Skeletal muscle satellite cell (primary cell): Measurements from ENCODE around the gene CTSF.
"Not testable (repeated sequence)": the region's sequence is repeated elsewhere in the genome, so short reads cannot be mapped to it uniquely, and the experiment has no call there.

Source experiments
- H3K27me3 ChIP-seq: 2 replicates; pipeline ENCODE4 v1.7.0; 2013; ENCODE audit warnings: low read length; ENCODE audit not compliant: control insufficient read depth, insufficient read depth
- H3K36me3 ChIP-seq: 2 replicates; pipeline ENCODE4 v1.7.0; 2013; ENCODE audit warnings: mild to moderate bottlenecking, control low read depth, low read length; ENCODE audit not compliant: insufficient read depth
- H3K4me1 ChIP-seq: 2 replicates; pipeline ENCODE4 v1.7.0; 2013; ENCODE audit warnings: low read length; ENCODE audit not compliant: control insufficient read depth, insufficient read depth
- H3K4me2 ChIP-seq: 2 replicates; pipeline ENCODE4 v1.7.0; 2013; ENCODE audit warnings: mild to moderate bottlenecking, low read length
- H3K4me3 ChIP-seq: 2 replicates; pipeline ENCODE4 v1.7.0; 2013; ENCODE audit warnings: low read length
- H3K9ac ChIP-seq: 2 replicates; pipeline ENCODE4 v1.7.0; 2013; ENCODE audit warnings: mild to moderate bottlenecking, low read depth, low read length, moderate library complexity
- H3K9me3 ChIP-seq: replicated peaks from 2 replicates; pipeline ENCODE4 v1.7.0; 2013; ENCODE audit warnings: mild to moderate bottlenecking, control low read depth, low read length

Gene CTSF

DNA sequence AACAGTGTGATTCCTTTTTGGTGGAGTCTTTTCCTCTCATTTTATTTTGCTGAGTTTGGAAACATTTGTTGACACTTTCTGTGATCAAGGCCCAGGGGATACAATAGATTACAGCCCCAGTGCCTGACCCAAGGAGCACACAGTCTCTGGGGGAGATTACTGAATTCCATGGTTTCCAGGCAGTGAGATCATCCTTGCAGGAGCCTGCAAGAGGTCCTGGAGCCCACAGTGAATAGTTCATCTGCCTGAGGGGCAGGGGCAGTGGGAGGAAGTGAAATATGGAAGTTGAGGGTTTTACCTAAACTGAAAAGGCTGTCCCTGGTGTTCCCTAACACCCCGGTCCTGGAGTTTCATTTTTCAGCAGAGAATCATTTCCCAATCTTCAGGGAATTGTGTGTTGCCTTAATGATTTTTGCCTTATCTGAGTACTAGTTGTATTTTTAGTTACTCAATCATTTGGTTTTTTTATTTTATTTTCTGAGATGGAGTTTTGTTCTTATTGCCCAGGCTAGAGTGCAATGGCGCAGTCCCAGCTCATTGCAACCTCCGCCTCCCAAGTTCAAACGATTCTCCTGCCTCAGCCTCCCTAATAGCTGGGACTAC, 32.3 kb upstream of the CTSF start:
- peaks cover 33% of the 10 kb centered on the region for H3K36me3 ChIP-seq
- H3K4me2 ChIP-seq: no peak overlapping the region
- H3K27me3 ChIP-seq: no peaks in the 10 kb centered on the region
- no peak overlapping the region for H3K9ac ChIP-seq
- peaks cover 19% of the 10 kb centered on the region for H3K4me1 ChIP-seq
- no peak overlapping the region for H3K4me3 ChIP-seq
- H3K9me3 ChIP-seq: no peaks in the 10 kb centered on the region

DNA sequence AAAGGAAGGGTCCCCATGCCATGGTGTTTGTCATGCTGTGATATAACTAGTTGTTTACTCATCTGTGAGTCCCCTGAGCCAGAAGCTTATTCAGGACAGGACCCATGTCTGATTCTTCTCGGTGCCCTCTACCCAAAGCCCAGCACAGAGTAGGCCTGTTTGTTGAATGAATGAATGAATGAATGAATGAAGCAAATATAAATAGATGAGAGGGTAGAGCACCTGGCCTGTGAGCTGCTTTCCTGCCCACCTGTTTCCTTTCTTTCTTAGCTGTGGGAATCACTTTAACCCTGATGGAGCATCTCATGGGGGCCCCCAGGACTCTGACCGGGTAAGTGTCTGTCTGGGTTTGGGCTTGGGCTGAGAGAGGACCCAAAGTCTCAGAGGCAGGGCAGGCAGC, 31.8 kb upstream of the CTSF start:
- H3K4me3 ChIP-seq: no peak overlapping the region
- no peaks in the 10 kb centered on the region for H3K9me3 ChIP-seq
- H3K36me3 ChIP-seq: peaks cover 28% of the 10 kb centered on the region

DNA sequence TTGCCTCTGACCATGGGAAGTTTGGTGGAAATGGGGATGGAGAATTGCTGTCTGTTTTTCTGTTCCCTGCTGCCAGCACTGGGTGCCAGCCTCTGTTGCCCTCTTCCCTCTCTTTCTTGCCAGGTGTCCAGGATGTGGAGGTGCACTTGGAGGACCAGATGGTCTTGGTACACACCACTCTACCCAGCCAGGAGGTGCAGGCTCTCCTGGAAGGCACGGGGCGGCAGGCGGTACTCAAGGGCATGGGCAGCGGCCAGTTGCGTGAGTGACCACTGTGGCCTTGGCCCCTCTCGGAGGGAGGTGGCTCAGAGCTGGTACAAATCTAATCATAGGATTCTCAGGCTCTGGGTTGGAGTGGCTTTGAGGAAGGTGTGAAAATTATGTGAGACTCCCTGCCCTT, 30.6 kb upstream of the CTSF start:
- no peak overlapping the region for H3K4me3 ChIP-seq
- H3K9me3 ChIP-seq: no peaks in the 10 kb centered on the region
- H3K36me3 ChIP-seq: peaks cover 23% of the 10 kb centered on the region
- H3K27me3 ChIP-seq: no peaks in the 10 kb centered on the region
- no peak overlapping the region for H3K9ac ChIP-seq
- H3K4me2 ChIP-seq: no peak overlapping the region
- H3K4me1 ChIP-seq: peaks cover 24% of the 10 kb centered on the region

More for the DNA sequence above, 31.8 kb upstream of the CTSF start:
- no peak overlapping the region for H3K9ac ChIP-seq
- H3K4me2 ChIP-seq: no peak overlapping the region
- H3K4me1 ChIP-seq: peaks cover 19% of the 10 kb centered on the region
- no peaks in the 10 kb centered on the region for H3K27me3 ChIP-seq

DNA sequence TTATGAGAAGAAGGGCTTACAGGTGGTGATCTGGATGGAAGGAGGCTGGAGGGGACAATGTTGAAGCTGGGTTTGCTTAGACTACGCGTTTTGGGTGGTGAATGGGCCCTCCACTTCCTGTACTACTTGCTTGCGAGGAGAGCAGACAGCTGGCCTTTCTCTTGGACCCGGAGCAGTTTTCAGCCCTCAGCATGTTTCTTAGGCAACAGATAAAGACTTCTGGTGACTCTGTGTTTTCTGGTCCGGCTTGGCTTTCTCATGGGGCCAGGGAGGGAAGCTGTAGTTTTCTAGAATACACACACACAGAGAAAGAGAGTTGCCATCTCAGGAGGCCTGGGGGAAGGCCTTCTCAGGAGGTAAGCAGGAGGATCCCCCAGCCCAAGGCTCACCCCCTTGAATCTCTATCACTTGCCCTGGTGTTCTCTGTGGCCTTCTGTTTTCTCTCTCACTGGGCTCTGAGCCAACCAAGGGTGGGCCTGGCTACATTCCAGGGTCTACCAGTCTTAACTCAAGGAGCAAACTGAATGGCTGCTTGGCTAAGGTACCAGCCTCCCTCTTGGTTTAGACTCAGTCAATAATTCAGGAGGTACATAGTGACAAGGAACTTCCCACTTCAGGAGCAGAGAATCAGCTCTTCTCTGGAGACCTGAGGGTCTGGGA, 27.0 kb upstream of the CTSF start:
- no peaks in the 10 kb centered on the region for H3K9me3 ChIP-seq
- H3K9ac ChIP-seq: no peak overlapping the region
- peak overlapping the region; percentile 31 for H3K4me2 ChIP-seq
- H3K27me3 ChIP-seq: peaks cover 7% of the 10 kb centered on the region
- H3K4me3 ChIP-seq: no peak overlapping the region
- H3K36me3 ChIP-seq: peaks cover 14% of the 10 kb centered on the region
- peaks cover 12% of the 10 kb centered on the region for H3K4me1 ChIP-seq

DNA sequence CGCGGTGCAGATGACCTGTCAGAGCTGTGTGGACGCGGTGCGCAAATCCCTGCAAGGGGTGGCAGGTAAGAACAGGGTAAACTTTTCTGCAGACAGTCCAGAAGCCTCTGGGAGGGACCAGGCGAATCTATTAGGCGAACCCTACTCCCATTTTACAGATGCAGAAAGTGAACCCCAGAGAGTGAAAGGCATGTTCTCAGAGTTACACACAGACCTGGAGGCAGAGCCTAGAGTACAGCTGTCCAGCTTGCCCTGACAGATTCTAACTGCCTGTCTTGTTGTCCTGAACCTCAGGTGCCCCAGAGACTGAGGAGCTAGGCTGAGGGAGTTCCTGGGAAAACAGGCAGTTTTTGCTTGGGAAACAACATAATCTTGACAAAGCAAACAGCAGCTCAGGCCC, 25.2 kb upstream of the CTSF start:
- Histone ChIP-seq H3K9me3 (no peaks in the 10 kb centered on the region), H3K4me3 (peak overlapping the region; percentile 82), H3K36me3 (no peaks in the 10 kb centered on the region), H3K4me1 (peaks cover 12% of the 10 kb centered on the region), H3K4me2 (peak overlapping the region; percentile 98), H3K9ac (peak overlapping the region; percentile 90), H3K27me3 (peaks cover 9% of the 10 kb centered on the region)

DNA sequence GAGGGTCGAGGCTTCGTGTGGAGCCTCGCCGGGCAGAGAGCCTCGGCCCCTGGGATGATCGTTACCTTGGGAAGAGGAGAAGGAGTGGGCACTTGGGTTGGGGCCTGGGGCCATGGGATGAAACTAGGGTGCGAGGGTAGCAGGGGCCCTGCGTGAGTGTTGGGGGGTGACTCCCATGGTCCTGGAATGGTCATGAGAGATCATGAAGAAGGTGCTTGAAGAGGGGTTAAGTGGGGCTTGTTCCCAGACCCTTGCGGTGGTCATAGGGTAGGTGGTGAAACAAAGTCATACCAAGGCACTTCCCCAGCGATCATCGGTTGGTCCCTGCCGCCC, 24.9 kb upstream of the CTSF start:
- Histone ChIP-seq H3K4me1 (peaks cover 12% of the 10 kb centered on the region), H3K9ac (peak overlapping the region; percentile 90), H3K4me3 (peak overlapping the region; percentile 82), H3K36me3 (no peaks in the 10 kb centered on the region), H3K4me2 (peak overlapping the region; percentile 98), H3K9me3 (no peaks in the 10 kb centered on the region), H3K27me3 (peaks cover 9% of the 10 kb centered on the region)

DNA sequence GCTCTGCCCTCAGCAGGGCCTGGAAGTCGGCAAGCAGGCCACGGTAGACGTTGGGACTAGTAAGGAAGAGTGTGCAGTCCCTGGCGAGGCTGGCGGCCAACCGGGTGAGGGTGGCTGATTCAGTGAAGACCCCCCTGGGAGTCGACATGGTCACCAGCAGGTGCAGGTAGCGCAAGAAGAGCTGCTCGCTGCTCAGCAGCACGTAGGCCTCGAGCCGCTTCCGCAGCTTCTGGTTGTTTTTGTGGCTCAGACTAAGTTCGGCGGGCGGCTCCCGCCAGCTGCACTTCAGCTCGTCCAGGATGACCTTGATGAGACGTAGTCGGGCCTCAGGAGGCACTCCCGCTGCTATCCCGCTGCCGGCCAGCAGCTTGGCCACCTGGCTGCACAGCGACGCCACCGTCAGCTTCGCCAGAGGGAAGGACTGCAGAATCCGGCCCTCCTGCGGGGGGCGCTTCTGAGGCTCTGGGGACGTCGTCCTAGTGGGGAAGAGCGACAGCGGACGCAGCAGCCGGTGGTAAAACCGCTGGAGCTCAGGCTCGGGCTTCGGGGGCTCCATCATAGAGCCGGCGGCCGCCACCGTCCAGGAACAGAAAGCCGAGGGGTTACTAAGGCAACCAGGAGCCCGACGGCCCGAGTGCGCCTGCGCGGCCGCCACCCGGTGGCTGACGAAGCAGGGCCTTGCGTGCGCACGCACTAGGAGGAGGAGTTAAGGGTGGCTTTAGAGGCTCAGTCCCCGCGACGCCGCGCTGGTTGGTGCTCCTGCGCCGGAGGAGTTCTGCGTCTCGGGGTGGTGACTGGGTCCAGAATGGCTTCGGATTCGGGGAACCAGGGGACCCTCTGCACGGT, 24.3 kb upstream of the CTSF start, which contains the start of the genes CCDC87 and CCS:
Gene CCDC87 (minus strand): TSS at position 607 of the 846 bp plus-strand sequence. CDS start 48 bp downstream, at position 559.
Gene CCS (plus strand): TSS at position 729 of the 846 bp plus-strand sequence. CDS start 77 bp downstream, at position 806.
- Histone ChIP-seq H3K9ac (peak within 1 kb of the TSS; percentile 90), H3K9me3 (no peaks in the 10 kb centered on the region), H3K4me3 (peak within 1 kb of the TSS; percentile 82), H3K4me1 (peaks cover 12% of the 10 kb centered on the region), H3K27me3 (peaks cover 9% of the 10 kb centered on the region), H3K4me2 (peak within 1 kb of the TSS; percentile 98), H3K36me3 (no peaks in the 10 kb centered on the region)

DNA sequence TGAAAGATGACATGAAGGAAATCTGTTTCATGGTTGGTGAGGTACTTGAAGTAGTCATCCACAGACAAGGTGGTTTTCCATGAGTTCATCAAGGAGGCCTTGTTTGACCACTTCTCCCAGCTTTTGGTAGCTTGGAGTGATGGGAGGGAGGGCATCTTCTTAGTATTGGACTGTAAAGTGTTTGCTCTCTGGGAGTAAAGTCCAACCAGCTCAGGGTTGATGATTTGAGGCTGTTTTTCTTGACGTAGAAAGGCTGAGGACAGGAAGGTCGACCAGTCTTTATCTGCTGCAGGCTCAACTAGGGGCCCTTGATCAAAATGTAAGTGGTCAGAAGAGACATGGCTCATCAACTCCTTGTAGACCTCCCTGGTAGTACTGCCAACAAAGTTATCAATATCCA, 22.8 kb upstream of the CTSF start:
- Histone ChIP-seq H3K4me2 (no peak overlapping the region), H3K27me3 (peaks cover 12% of the 10 kb centered on the region), H3K4me3 (no peak overlapping the region), H3K4me1 (peaks cover 12% of the 10 kb centered on the region), H3K36me3 (no peaks in the 10 kb centered on the region), H3K9ac (no peak overlapping the region), H3K9me3 (no peaks in the 10 kb centered on the region)

DNA sequence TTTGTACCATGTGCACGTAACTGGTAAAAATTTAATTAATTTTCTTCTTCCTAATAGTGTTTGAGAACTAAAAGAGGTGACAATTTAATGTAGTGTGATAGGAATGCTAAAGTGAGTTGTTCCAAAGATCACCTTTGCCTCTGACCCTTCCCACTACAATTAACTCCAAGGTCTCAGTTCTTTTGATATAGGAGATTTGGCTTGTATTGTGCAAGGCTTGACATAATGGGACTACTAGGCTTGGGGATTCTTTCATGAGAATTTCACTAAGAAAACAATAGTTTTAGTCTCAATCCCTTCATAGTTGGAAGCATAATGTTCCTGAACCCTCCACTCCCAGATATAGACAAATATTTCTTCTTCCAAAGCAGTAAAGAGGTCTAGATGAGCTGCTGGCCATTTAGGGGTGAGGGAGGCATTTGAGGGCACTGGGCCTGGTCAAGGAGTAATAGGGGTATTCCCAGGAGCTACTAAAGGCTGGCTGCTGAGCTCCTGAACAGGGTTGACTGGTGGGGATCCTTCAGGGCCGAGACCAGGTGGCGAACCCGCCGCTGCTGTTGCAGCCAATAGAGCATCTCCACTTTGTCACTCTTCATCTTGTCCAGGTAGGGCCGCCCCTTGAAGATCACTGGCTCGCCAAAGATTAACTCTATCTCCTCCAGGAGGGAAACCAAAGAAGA, 21.7 kb upstream of the CTSF start:
- H3K27me3 ChIP-seq: peaks cover 13% of the 10 kb centered on the region
- peaks cover 11% of the 10 kb centered on the region for H3K4me1 ChIP-seq
- no peak overlapping the region for H3K4me2 ChIP-seq
- H3K36me3 ChIP-seq: no peaks in the 10 kb centered on the region
- no peak overlapping the region for H3K4me3 ChIP-seq
- H3K9me3 ChIP-seq: no peaks in the 10 kb centered on the region
- H3K9ac ChIP-seq: no peak overlapping the region

DNA sequence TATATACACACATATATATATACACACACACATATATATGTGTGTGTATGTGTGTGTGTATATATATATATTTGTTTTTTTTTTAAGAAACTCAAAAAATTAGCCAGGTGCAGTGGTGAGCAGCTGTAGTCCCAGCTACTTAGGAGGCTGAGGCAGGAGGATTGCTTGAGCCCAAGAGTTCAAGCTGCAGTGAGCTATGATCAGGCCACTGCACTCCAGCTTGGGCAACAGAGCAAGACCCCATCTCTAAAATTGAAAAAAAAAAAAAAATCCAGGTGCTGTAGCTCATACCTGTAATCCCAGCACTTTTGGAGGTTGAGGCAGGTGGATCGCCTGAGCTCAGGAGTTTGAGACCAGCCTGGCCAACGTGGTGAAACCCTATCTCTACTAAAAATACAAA, 20.9 kb upstream of the CTSF start:
- not testable (repeated sequence) for H3K4me2 ChIP-seq, H3K4me1 ChIP-seq, H3K9ac ChIP-seq, H3K36me3 ChIP-seq, H3K9me3 ChIP-seq, H3K4me3 ChIP-seq
- peaks cover 13% of the 10 kb centered on the region for H3K27me3 ChIP-seq

DNA sequence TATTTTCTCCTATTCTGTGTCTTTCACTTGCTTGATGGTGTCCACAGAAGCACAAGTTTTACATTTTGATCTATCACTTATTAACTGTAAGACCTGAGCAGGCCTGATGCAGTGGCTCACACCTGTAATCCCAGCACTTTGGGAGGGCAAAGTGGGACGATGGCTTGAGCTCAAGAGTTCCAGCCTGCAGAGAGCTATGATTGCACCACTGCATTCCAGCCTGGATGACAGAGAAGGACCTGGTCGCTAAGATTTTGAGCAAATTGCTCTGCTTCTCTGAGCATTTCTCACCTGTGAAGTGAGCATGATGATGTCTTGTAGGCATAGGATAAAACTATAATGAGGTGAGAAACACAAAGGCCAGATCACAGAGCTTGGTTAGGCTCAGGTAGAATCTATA, 17.7 kb upstream of the CTSF start:
- H3K4me2 ChIP-seq: no peak overlapping the region
- H3K4me1 ChIP-seq: no peaks in the 10 kb centered on the region
- H3K9ac ChIP-seq: no peak overlapping the region
- no peaks in the 10 kb centered on the region for H3K36me3 ChIP-seq
- H3K9me3 ChIP-seq: no peaks in the 10 kb centered on the region
- peaks cover 13% of the 10 kb centered on the region for H3K27me3 ChIP-seq
- no peak overlapping the region for H3K4me3 ChIP-seq
